Activated naive CD4-positive, alpha-beta T cell treated with anti-CD3 and anti-CD28 coated beads, Interleukin-2, amount 50 U/mL, for 72 hours (primary cell): ENCODE results near the gene COCH. TPM values are rescaled to one million over a fixed set of nuclear protein-coding genes. Genes with fewer than 3 reads are reported as not detected.
A peak's percentile ranks its signal among the peaks of the same experiment; 100 is the strongest.
"Not testable (repeated sequence)": the region's sequence is repeated elsewhere in the genome, so short reads cannot be mapped to it uniquely, and the experiment has no call there.

Experiments used
- ATAC-seq, 2 donors: fragments of 150-1000 bp; cut with Tn5 transposase; 2 replicates each; pipeline ENCODE4 v1.10.0; 2021; ENCODE audit warnings: mild to moderate bottlenecking in 2 of 2, moderate library complexity in 2 of 2
- DNase-seq, 2 donors: peaks; one replicate each; pipeline ENCODE4 v3.0.0; 2021 to 2022; ENCODE audit warnings: low spot score in 2 of 2
- H3K27ac Mint-ChIP-seq, 2 donors: one replicate each; pipeline ENCODE4 v1.8.0; 2022; ENCODE audit warnings: mild to moderate bottlenecking in 2 of 2, mixed read lengths in 2 of 2
- H3K36me3 Mint-ChIP-seq, 2 donors: one replicate each; pipeline ENCODE4 v1.8.0; 2022; ENCODE audit warnings: mixed read lengths in 2 of 2
- H3K9me3 Mint-ChIP-seq, 2 donors: one replicate each; pipeline ENCODE4 v1.8.0; 2022; ENCODE audit warnings: mixed read lengths in 2 of 2
- total RNA-seq, 2 donors: library from RNA; stranded (reverse); gene quantifications; one replicate each; pipeline ENCODE4 v1.2.3, GENCODE V29; 2022

The COCH gene
- total RNA-seq, 2 donors from 2014 or later: 0.57 to 1.4 TPM

DNA sequence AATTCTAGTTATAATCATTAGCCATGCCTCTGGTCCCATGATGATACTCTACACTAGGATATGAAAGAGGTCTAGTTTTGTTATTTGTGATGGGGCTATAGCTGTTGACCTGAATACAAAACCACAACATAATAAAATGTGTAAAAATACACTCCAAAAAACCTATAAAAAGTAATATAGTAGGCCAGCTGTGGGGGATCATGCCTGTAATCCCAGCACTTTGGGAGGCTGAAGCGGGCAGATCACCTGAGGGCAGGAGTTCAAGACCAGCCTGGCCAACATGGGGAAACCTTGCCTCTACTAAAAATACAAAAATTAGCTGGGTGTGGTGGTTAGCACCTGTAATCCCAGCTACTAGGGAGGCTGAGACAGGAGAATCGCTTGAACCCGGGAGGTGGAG is 22.8 kb downstream of the COCH start:
- not testable (repeated sequence) for H3K27ac Mint-ChIP-seq, H3K9me3 Mint-ChIP-seq, H3K36me3 Mint-ChIP-seq, DNase-seq, ATAC-seq

- no peaks in the 10 kb centered on the region for H3K9me3 Mint-ChIP-seq
- ATAC-seq: no peak
- no peak for DNase-seq
- H3K27ac Mint-ChIP-seq: peak overlapping the region in 1 of 2 donors; percentile 12
- no peaks in the 10 kb centered on the region for H3K36me3 Mint-ChIP-seq
These were observed 29.1 kb downstream of the COCH start for GRCh38 chr14:30903285-30904124.

DNA sequence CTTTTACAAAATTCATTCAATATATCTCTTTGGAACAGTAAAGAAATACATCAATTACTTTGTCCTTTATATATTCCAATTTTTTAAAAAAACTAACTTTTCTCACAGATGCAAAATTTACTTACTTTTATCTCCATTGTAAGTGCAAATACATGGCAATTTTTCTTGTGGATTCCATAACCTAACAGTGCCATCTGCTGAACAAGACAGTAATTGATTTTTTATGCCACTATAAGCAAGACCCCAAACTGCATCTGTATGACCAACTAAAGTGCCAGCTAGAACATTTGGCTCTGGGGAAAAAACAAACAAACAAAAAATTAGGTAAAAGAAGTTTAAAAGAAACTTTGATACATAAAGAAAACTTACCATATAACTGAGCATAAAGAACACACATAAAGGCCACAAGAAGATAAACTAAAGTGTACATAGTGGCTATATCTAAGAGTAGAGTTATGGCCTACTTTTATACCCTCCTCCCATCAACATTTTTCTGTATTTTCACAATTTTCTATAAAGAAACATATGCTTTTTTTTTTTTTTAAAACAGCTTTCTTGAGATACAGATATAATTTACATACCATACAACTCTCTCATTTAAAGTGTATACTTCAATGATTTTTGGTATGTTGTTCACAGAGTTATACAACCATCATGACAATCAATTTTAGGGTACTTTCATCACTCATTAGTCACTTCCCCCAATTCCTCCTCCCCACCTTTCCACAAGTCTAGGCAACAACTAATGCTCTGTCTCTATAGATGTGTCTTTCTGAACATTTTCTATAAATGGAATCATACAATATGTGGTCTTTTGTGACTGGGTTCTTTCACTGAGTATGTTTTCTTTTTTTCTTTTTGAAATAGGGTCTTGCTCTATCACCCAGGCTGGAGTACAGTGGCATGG is 32.6 kb downstream of the COCH start:
- DNase-seq (no peak), ATAC-seq (no peak)
- Mint-ChIP-seq H3K36me3 (no peaks in the 10 kb centered on the region), H3K9me3 (no peaks in the 10 kb centered on the region), H3K27ac (no peak overlapping the region)

GRCh38 chr14:30907659-30908057 is 33.3 kb downstream of the COCH start:
- Mint-ChIP-seq H3K27ac (no peak overlapping the region), H3K9me3 (no peaks in the 10 kb centered on the region), H3K36me3 (no peaks in the 10 kb centered on the region)
- DNase-seq (no peak), ATAC-seq (no peak)

GRCh38 chr14:30908826-30909225 is 34.5 kb downstream of the COCH start:
- no peaks in the 10 kb centered on the region for H3K9me3 Mint-ChIP-seq
- H3K36me3 Mint-ChIP-seq: no peaks in the 10 kb centered on the region
- H3K27ac Mint-ChIP-seq: no peak overlapping the region
- ATAC-seq: no peak
- DNase-seq: no peak

- Mint-ChIP-seq H3K27ac (no peak overlapping the region), H3K36me3 (no peaks in the 10 kb centered on the region), H3K9me3 (no peaks in the 10 kb centered on the region)
- DNase-seq (no peak), ATAC-seq (no peak)
These were observed 40.5 kb downstream of the COCH start for GRCh38 chr14:30914812-30915211.

GRCh38 chr14:30915596-30915995 is 41.2 kb downstream of the COCH start:
- ATAC-seq (no peak), DNase-seq (no peak)
- no peak overlapping the region for H3K27ac Mint-ChIP-seq
- H3K9me3 Mint-ChIP-seq: no peaks in the 10 kb centered on the region
- no peaks in the 10 kb centered on the region for H3K36me3 Mint-ChIP-seq

DNA sequence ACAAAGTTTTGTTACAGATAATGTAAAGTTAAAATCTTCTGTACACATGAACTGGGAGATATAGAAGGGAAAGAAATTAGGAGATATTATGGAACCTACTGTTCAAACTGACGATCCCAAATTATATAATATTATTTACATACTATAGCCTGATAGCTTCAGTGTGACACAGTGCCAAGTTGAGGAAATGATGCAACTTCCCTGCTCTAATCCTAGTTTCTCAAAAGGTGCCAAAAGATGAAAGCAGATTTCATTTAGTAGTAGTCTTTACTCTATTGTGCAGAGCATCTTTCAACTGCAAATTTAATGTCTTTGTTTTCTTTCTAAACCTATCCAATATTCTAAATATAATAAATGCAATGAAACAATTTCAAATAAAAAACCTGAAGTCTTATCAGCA is 46.9 kb downstream of the COCH start:
- ATAC-seq (no peak), DNase-seq (no peak)
- Mint-ChIP-seq H3K27ac (no peak overlapping the region), H3K36me3 (no peaks in the 10 kb centered on the region), H3K9me3 (no peaks in the 10 kb centered on the region)

DNA sequence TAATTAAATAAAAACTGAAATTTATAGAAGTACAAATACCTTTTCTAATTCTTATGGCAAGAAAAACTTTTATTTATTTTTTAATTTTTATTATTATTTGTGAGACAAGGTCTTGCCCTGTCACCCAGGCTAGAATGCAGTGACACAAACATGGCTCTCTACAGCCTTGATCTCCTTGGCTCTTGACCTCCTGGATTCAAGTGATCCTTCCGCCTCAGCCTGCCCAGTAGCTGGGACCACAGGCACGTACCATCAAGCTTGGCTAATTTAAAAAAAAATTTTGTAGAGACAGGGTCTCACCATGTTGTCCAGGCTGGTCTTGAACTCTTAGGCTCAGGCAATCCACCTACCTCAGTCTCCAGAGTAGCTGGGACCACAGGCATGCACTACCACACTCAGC is 47.4 kb downstream of the COCH start:
- no peaks in the 10 kb centered on the region for H3K36me3 Mint-ChIP-seq
- DNase-seq: no peak
- H3K27ac Mint-ChIP-seq: no peak overlapping the region
- H3K9me3 Mint-ChIP-seq: no peaks in the 10 kb centered on the region
- ATAC-seq: no peak

GRCh38 chr14:30925254-30925653 is 50.9 kb downstream of the COCH start:
- no peak overlapping the region for H3K27ac Mint-ChIP-seq
- no peaks in the 10 kb centered on the region for H3K9me3 Mint-ChIP-seq
- DNase-seq (no peak), ATAC-seq (no peak)
- no peaks in the 10 kb centered on the region for H3K36me3 Mint-ChIP-seq

DNA sequence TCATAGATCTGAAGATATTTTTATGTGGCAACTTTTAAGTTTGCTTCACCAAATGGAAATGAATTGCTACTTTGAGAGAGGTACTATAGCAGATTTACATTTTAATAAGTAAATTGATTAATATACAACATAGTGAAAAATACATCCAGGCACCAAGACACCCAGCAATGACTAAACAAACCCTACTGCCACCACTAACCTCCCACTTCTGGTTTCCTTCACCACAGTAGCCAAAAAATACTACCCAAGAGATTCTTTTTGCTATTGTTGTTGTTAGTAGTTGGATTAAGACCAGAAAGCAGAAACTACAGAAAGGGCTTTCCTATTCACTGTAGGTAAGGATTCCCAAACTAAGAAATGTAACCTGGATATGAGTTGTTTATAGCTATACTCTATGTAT is 54.1 kb downstream of the COCH start:
- Mint-ChIP-seq H3K36me3 (no peaks in the 10 kb centered on the region), H3K27ac (no peak overlapping the region), H3K9me3 (no peaks in the 10 kb centered on the region)
- ATAC-seq (no peak), DNase-seq (no peak)

DNA sequence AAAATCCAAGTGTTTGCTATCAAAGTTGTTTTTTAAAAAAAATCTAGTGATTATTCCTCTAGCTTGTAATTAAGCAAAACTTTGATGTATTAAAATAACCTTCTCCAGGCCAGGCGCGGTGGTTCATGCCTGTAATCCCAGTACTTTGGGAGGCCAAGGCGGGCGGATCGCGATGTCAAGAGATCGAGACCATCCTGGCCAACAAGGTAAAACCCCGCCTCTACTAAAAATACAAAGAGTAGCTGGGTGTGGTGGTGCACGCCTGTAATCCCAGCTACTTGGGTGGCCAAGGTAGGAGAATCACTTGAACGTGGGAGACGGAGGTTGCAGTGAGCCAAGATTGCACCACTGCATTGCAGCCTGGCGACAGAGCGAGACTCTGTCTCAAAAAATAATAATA is 59.6 kb downstream of the COCH start:
- DNase-seq, H3K36me3 Mint-ChIP-seq, H3K9me3 Mint-ChIP-seq, H3K27ac Mint-ChIP-seq, ATAC-seq: not testable (repeated sequence)

GRCh38 chr14:30935445-30935844 is 61.1 kb downstream of the COCH start:
- no peaks in the 10 kb centered on the region for H3K9me3 Mint-ChIP-seq
- peaks cover 6 to 8% of the 10 kb centered on the region in 2 donors for H3K36me3 Mint-ChIP-seq
- no peak overlapping the region for H3K27ac Mint-ChIP-seq
- no peak for ATAC-seq
- no peak for DNase-seq

DNA sequence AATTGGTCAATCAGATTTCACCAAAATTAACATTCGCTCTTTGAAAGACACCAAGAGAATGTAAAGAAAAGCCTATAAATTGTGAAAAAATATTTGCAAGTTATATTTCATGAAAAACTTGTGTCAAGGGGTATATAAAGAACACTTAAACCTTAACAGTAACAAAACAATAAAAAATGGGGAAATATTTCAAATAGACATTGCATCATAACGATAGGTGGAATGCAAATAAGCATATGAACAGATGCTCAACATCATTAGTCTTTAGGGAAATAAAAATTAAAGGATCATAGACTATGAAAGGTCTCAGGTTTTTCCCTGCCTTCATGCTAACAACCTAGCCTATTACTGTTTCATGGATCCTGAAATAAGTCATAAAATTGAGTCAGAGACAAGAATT is 64.3 kb downstream of the COCH start:
- DNase-seq (no peak), ATAC-seq (no peak)
- H3K36me3 Mint-ChIP-seq: peaks cover 8 to 10% of the 10 kb centered on the region in 2 donors
- H3K27ac Mint-ChIP-seq: no peak overlapping the region
- no peaks in the 10 kb centered on the region for H3K9me3 Mint-ChIP-seq
